Prostate gland (tissue), 2 donors: ENCODE data around the gene UGT8.

Experiments used
- POLR2A ChIP-seq: fragments of 450-650 bp; IDR thresholded peaks from one replicate; pipeline ENCODE4 v1.6.1; 2016; ENCODE audit warnings: antibody characterized with exemption, mild to moderate bottlenecking
- POLR2AphosphoS5 ChIP-seq: sonication (generic); formaldehyde crosslinking; IDR thresholded peaks from one replicate; pipeline ENCODE4 v1.6.1; 2017; ENCODE audit warnings: antibody characterized with exemption
- TF ChIP-seq, protein P1 (sequence below), 4 experiments: fragments of 200-600 bp in 2 of 4; fragments of 450-650 bp in 2 of 4; sonication (generic) in 2 of 4; IDR thresholded peaks; 1 replicate in 3 of 4; 2 replicates in 1 of 4; pipeline ENCODE4 v1.5.1; 2016 to 2019; ENCODE audit warnings: antibody characterized with exemption in 4 of 4, mild to moderate bottlenecking in 2 of 4, moderate library complexity in 2 of 4

DNA sequence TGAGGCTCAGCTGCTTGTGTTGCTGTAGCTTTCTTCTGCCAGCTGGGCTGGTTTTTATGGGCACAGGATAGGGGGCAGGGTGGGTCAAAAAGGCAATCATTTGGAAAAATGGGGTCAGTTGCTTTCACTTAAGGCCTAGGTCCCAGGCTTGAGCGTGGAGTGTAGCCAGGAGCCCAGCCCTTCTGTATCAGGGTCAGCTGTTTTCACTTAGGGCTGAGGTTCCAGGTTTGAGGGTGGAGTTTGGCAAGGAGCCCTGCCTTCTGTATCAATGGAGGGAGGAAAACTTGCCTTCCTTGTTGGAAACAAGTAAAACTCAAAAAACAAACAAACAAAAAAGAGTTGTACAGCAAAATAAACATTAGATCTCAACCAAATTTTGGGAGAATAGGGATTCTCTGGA lies 37.0 kb upstream of the UGT8 start:
- TF ChIP-seq POLR2A (no peak), POLR2AphosphoS5 (no peak)
- TF ChIP-seq, protein P1, sequence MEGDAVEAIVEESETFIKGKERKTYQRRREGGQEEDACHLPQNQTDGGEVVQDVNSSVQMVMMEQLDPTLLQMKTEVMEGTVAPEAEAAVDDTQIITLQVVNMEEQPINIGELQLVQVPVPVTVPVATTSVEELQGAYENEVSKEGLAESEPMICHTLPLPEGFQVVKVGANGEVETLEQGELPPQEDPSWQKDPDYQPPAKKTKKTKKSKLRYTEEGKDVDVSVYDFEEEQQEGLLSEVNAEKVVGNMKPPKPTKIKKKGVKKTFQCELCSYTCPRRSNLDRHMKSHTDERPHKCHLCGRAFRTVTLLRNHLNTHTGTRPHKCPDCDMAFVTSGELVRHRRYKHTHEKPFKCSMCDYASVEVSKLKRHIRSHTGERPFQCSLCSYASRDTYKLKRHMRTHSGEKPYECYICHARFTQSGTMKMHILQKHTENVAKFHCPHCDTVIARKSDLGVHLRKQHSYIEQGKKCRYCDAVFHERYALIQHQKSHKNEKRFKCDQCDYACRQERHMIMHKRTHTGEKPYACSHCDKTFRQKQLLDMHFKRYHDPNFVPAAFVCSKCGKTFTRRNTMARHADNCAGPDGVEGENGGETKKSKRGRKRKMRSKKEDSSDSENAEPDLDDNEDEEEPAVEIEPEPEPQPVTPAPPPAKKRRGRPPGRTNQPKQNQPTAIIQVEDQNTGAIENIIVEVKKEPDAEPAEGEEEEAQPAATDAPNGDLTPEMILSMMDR (IDR thresholded peaks at IDR 0.05), result no peak
